NK-92 (cell line): ENCODE measurements around the gene ASIC5.

ENCODE experiments used
- DNase-seq: peaks from one replicate; lab custom pipeline; 2025; ENCODE audit not compliant: unreplicated experiment; lab: John Stamatoyannopoulos, UW

Gene ASIC5

DNA sequence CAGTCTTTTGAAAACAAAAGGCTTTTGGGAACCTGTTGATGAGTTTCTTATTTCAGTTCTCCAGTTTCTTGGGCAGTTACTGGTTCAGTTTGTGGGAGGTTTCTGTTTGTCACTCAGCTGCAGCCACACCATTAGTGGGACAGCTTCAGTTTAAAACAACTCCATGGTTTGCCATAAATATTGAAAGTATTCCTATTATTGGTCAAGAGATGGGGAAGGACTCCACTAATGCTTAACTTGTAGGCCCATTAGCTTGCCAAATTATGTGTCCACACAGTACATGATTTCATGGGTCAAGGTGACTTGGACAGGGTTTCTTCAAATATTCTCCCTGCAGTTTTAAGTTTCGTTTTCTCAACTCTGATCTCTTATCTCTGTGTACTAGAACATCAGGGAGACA, 15.5 kb upstream of the ASIC5 start:
- no peak for DNase-seq

DNA sequence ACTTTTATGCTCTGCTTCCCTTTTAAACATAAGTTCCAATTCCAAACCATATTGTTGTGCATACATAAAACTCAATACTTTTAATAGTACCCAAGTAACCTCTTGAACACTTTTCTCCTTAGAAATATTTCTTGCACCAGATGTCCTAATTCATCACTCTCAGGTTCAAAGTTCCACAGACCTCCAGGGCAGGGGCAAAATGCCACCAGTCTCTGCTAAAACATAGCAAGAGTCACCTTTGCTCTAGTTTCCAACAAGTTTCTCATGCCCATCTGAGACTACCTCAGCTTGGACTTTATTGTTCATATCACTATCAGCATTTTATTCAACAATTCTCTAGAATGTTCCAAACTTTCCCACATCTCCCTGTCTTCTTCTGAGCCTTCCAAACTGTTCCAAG, 13.7 kb upstream of the ASIC5 start:
- DNase-seq, result no peak

DNA sequence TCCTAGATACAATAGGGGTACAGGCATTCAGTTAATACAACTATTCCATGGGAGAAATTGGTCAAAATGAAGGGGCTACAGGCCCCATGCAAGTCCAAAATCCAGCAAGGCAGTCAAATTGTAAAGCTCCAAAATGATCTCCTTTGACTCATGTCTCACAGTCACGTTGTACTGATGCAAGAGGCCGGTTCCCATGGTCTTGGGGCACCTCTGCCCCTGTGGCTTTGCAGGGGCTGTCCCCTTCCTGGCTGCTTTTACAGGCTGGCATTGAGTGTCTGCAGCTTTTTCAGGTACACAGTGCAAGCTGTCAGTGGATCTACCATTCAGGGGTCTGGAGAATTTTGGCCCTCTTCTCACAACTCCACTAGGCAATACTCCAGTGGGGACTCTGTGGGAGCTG, 12.5 kb upstream of the ASIC5 start:
- no peak for DNase-seq

DNA sequence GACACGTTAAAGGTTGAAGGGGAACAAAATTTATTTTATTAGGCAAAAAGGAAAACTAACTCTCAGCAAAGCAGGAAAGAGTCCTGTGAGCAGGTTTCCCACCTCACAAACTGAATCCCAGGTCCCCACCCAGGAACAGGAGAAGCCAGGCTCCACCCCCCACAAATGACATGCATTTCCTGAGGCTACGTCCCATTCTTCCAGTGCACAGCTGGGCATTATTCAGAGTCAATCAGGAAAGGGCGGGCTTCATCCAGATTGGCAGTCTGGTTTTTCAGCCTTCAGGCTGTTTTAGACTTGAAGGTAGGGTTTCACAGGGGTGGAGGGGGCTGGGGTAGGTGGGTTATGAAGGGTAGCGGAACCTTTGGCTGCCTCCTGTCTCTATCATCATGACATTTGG, 11.9 kb upstream of the ASIC5 start:
- no peak for DNase-seq

DNA sequence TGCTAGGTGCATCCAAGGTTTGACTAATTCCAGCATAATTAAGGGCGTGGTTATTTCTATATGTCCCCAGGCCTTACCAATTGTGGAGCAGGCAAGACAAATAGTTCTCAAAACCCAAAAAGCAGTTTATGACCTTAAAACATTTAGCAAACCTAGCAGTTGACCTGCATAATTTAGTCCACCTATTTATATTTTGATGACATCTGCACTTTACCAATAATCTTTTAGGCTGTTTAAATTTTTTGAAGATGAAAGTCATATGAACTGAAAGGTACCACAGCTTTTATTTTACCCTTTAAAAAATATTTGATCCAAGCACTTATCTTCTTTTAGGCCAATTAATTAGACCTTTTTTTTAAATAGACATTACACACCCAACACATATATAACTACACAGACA, 9.8 kb upstream of the ASIC5 start:
- no peak for DNase-seq

DNA sequence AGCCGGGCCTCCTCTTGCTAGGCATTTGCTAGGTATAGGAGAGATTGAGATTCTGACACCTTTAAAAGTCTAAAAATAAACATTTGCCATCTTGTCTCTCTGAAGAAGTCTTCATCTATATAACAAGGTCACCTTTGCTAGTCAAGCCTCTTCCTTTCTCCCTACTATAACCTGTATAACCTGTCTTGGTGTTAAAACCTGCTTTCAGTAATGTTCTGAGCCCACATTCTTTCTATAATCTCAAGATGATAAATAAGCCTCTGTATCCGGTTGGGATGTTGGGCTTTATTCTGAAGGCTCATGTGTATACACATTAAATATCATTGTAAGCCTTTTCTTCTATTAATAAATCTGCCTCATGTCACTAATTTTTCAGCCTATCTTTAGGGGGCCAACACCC, 10.2 kb downstream of the ASIC5 start:
- DNase-seq, result no peak

DNA sequence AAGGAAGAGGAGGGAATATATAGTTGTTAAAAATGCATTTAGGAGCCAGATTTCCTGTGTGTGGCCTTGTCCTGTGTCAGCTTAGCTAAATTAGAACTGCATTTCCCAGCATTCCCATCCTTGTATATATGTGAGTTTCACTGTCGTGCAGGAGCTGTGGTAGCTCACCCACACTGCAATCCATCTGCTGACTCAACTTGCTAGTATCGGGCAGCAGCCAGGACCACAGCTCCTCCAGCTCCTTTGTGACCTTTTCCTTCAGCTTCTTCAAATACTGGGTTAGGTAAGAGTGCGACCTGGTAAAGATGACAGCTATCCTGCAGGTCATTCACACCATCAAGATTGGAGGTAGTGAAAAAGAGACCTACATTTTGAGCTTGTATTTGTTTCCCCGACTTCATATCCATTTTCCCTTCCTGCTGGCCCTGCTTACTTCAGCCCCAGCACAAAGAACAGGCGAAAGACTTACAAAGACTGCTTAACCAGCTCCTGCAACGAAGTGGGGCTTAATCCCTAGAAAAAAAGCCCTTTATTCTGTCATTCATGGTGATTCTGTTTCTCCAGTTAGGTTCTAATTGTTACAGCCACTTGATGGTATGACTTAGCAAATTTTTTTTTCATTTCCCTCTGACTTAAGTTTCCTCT, 11.4 kb downstream of the ASIC5 start:
- no peak for DNase-seq

DNA sequence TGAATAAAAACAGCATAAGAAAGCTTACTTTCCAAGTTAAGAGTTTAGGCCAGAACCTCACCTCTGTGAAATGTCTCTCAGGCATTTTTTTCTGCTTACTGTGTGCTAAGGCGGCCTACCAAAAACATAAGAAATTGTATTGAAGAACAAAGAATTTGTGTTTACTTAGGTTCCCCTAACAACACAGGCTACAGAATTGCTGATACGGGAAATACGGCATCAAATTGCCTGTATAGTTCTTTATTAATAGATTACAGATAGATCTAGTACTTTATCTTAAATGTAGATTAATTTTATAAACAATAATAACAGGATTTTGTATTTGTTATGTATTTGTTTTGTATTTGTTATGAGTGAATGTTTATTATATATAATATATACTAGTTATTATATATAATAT, 12.9 kb downstream of the ASIC5 start:
- no peak for DNase-seq

DNA sequence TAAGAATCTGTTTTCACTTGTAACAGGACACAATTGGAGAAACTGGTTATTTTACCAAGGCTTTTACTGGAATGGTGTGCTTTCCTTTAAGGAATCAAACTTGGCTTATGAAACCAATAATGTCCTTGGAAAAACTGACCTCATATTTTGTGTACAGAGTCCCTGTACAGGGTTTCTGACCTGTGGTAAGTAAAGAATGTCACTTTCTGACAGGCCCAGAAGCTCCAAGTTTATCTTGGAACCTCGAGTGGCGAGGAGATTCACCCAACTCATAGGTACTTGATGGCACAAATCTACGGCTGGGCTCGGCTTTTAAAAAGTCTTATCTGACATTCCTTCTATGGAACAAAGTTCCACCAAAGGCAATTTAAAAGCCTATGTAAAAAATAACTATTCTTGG, 17.0 kb downstream of the ASIC5 start:
- DNase-seq, result no peak

DNA sequence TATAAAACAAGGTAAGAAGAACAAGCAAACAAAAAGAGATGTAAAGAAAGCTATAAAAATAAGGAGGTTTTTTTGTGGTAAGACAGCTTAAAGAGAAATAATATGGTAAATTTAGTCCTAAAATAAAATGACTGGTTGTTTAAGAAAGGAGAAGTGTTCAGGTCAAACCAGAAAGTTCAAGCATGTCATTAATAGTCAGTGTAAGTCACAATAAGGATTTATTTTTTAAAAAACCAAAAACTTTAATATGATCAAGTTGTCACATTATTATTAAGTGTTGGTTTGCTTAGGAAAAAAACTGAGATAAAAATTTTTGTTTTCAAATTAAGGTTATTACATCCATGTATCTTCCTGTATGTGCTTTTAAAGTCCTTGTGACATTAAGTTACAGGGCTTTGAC, 19.1 kb downstream of the ASIC5 start:
- DNase-seq, result no peak

DNA sequence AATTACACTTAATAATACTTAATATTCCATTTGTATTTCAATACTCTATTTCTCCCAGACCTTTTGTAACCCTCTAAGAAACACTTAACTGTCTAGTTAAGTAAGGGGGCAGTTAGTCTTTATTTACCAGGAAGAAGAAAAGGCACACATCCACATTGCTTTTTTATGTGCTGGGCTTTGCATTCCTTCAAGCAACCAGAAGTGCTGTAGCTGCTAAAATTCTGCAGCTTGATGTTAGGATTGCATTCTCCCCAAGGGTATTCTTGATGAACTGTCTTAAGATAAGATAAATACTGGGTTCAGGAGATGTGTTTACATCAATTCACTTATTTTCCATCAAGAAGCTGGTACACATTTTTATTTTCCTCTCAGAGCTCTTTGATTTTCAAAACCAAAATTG, 24.0 kb downstream of the ASIC5 start:
- DNase-seq, result no peak

DNA sequence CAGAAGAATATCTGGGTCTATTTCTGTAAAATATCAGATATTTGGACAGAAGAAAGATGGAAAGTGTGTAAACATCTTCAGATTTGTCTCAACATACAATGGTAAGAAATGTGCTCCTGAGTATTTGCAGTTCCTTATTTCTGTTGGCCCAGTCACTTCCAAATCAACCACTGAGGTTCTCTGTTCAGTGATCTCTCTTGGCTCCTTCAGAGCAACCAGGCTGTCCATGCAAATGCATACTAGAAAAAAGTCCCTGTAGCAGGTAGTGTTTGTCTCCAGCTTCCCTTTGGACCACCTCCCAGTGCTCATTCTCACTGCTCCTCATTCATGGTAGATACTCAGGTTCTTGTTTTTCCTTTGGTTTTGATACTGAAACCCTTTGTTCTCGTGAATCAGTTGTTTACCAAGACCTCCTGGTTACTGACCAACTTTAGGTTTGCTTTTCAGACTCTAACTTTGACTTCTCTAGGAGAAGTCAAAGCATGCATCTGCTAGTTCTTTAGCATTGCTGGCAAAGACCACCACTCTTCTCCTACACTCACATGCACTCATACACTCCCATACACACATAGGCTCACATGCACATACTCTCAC, 28.8 kb downstream of the ASIC5 start:
- DNase-seq, result no peak

DNA sequence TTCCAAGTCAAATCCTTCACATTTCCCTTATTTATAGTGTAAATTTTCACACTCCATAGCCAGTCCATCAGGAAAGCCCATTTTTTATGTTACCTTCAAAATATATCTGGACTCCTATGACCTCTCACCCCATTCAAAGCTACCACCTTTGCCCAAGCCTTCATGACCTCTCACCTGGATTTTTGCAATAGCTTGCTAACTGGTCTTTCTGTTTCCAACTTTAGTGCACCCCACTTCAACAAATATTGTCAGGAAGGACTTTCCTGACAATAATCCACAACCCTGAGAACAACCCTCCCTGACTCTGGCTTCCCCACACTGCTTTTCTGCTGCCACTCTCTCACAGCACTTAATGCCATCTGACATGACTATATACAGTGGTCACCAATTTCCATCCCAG, 33.4 kb downstream of the ASIC5 start:
- no peak for DNase-seq

DNA sequence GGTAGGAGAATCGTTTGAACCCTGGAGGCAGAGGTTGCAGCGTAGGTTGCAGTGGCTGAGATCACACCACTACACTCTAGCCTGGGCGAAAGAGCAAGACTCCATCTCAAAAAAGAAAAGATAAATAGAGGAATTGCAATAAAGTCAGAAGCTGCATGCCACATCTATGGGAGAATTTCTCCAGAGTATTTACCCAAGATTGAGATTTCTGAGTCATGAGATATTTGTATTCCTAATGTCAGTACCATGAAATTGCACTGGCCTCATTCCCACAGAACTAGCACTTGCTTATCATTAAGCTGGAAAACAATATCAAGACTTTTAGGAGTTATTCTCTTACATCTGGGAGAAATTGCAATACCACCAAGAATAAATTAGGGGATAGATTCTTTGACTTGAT, 37.4 kb downstream of the ASIC5 start:
- no peak for DNase-seq

DNA sequence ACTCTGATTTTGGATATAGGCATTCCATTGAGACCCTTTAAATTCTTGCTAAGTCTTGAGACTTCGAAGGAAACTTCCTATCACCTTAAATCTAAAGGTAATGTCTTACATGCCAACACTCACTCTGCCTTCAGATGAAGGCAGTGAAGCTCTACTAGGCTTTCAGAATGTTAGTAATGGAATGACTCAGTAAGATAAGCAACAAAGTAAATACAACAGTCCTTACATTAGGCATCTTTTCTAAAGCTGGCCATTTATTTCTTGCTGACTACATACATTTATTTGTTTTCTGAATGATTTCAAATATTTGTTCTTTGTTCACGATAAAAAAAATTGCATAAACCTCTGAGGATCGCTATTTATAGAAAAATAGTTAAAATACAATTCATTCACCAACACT, 43.5 kb downstream of the ASIC5 start:
- no peak for DNase-seq

DNA sequence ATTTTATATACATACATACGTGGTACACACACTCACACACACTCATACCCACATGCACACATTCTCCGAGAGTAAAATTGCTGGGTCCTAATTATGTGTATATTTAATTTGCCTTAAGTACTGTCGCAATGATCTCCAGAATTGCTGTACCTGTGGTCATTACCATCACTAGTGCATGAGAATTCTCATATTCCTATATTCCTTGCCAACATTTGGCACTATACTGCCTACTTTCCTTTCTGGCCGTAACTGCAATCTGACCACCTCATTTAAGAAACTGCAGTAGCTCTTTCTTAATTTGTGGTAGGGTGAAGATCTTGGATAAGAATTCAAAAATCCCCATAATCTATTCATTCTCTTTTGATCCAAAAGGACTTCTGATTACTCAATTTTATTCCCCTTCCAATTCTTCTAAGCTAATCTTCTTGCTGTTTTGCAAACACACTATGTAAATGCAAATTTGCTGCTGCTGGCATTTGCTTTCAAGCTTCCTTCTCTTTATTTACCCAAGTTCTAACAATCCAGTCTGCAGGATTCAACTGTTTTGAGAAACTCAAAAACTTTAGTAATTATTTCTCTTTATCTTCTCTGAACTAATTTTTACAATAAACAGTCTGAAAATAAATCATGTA, 45.1 kb downstream of the ASIC5 start:
- DNase-seq, result no peak

DNA sequence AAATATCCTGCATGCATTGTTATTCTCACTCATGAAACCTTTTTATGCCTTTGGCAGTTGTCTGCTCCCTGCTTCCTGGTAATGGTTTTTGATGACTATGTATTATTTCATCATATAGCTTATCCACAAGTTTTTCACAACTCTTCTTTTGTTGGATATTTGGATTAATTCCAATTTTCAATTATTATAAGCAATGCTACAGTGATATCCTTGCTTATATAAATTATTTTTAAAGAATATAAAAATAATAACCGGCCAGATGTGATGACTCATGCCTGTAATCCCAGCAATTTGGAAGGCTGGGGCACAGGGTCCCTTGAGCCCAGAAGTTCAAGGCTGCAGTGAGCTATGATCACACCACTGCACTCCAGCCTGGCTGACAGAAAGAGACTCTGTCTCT, 47.0 kb downstream of the ASIC5 start:
- DNase-seq, result no peak

DNA sequence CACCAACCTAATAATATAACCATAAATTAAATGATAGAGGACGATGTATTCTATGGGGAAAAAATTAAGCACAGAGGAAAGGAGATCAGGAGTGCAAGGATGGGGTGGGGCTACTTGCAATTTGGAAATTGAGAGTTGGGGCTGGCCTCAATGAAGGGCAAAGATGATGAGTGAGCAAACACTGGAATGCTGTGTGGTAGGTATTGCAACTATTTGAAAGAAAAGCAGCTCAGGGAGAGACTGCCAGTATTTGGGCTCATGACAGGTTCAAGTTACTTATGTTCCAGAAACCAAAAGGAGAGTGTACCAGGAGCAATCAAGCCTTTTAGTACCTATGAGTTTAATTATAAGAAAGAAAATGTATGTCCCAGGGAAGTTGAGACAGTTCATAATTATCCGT, 47.4 kb downstream of the ASIC5 start:
- no peak for DNase-seq

DNA sequence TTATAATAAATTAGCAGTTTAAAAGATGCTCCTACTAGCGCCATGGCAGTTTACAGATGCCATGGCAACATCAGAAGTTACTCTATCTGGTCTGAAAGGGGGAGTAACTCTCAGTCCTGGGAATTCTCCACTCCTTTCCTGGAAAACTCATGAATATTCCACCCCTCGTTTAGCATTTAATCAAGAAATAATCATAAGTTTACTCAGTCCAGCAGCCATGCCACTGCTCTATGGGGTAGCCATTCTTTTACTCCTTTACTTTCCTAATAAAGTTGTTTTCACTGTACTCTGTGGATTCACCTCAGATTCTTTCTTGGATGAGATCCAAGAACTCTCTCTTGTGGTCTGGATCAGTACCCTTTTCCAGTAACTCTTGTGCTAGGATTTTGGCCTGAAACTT, 55.0 kb downstream of the ASIC5 start:
- DNase-seq, result no peak

DNA sequence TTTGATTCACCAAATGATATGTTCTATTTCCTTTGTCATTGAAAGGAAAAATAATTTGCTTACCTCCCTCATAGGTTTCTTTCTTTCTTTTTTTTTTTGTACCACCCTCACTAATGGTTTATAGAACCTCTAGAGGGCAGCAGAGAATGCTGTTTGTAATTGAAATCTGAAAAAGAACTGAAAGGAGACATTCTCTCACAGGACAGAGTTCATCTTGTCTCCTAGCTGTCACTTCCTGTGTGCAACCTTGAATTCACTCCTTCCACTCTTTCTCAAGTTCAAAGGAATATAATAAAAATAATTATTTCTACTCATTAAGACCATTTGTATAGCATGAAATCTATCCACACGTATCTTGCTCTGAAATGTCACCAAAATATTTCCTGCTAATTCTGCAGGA, 56.2 kb downstream of the ASIC5 start:
- no peak for DNase-seq

DNA sequence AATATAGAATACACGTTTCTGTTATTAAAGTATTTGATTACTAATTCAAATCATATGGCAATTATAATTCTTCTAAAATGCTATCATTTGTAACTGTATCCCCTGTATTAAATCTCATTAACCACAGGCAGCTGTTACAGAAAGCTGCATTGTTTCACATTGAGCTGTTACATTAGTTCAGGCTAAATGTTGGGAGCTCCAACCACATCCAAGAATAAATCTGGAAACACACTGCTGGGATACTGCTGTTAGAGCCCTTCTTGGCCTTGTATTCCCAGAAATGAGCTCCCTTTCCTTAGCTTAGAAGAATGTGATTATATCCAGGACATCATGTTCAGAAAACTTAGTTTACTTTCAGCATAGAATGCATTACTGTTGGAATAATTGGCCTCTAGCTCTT, 59.1 kb downstream of the ASIC5 start:
- no peak for DNase-seq

DNA sequence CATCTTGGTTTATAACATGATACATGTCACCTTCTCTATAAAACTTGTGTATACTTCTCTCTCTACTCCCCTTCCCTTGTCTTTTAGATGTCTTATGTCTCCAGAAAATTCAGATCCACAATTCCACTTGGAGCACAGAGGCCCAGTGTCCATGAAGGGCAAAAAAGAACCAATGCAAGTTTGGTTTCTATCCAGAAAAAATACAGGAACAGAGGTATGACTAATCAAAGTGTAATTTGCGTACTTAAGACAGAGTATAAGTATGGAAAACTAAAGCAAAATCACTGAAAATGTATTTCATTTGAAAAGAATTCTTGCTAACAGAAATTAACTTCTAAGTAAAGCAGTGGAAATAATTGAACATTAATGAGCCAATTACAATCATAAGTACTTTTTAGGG, 61.1 kb downstream of the ASIC5 start:
- DNase-seq, result no peak
